Stimulated activated CD8-positive, alpha-beta memory T cell treated with anti-CD3 and anti-CD28 coated beads, Interleukin-12 subunit alpha, Interleukin-12 subunit beta, amount 100 ng/mL, for 1 hour (primary cell): ENCODE data around the gene HOXA1.
A peak's percentile ranks its signal among the peaks of the same experiment; 100 is the strongest.

Experiments used
- DNase-seq: peaks from one replicate; pipeline ENCODE4 v3.0.0-alpha.2; 2020; ENCODE audit warnings: low read depth

HOXA1 gene

GRCh38 chr7:27095897-27096767 is at the start of gene HOXA1:
Gene HOXA1, minus strand, starts transcription at chr7:27096000. Its CDS starts 88 bp downstream, at chr7:27095912.
- peak; percentile 49 for DNase-seq

DNA sequence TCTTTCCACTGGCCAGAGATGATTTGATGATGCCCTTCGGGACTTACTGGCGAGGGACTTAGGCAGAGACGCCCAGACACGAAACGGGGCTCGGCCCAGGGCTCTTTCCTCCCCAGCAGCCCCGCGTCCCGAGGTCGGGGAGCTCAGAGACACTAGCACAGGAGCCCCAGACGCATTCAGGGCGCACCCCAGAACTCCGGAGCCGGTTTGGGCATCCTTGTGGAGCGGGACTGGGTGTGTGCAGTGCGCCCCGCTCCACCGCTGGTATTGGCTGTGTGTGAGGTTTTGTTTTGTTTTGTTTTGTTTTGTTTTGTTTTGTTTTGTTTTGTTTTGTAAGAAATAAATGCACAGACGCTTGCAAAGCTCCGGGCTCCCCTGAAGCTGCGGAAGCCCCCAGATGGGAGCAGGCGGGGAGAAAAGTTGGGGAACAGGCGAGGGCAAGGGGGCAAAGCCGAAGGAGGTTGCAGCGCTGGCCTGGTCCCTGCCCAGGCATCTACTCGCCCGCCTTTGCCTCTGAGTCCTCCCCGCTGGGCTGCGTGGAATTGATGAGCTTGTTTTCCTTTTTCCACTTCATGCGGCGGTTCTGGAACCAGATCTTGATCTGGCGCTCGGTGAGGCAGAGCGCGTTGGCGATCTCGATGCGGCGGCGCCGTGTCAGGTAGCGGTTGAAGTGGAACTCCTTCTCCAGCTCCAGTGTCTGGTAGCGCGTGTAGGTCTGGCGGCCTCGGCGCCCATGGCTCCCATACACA is 49.5 kb upstream of the HOXA1 start:
- no peak for DNase-seq

DNA sequence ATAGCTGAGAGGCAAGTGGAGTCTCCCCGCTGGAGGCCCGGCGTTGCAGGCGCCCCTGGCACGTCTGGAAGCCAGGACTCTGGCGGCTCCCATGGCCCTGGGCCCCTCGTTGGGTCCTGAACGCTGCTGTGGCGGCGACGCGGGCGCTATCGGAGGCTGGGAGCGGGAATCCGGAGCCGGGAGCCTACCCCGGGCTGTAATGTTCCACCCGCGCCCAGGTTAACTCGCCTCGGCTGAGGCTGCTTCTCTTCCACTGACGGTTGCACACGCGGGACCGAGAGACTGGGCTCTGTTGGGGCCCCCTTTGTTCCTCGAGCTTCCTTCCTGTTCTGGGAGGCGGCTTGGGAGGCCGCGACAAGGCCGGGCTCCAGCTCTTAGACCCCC is 49.0 kb upstream of the HOXA1 start:
- DNase-seq, result no peak

DNA sequence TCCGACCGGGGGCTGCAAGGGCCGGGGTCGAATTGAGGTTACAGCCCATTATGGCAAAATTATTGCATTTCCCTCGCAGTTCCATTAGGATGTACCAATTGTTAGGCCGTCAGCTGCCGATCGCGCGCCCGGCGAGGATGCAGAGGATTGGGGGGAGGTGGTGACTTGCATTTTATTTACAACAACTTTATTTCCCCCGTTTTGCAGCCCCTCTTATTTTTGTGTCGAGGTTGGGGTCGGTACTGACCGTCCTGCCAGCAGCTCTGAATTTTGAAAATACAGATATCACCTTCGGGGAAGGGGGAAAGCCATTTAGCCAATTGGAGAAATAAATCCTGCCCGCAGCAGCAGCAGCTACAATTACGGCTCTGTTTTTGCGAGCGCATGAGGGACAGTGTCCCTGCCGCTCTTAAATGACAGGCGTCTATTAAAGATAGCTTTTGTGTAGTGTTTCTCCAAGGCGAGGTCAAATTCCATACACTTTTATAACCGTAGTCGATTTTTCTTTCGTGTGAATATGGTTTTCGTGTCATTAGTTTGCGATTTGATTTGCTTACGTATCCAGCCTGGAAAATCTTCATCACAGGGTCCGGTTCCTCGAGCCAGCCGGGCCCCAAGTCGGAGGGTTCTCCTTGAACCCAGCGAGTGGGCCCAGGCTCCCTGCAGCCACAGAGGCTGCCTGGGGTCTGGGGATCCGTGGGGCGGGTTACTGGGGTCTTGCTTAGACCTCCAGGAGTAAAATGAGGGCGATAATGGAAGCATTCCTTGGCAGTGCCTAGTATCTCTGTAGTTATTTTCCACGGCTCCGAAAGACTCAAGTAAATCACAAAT is 48.4 kb upstream of the HOXA1 start:
- DNase-seq, result no peak

DNA sequence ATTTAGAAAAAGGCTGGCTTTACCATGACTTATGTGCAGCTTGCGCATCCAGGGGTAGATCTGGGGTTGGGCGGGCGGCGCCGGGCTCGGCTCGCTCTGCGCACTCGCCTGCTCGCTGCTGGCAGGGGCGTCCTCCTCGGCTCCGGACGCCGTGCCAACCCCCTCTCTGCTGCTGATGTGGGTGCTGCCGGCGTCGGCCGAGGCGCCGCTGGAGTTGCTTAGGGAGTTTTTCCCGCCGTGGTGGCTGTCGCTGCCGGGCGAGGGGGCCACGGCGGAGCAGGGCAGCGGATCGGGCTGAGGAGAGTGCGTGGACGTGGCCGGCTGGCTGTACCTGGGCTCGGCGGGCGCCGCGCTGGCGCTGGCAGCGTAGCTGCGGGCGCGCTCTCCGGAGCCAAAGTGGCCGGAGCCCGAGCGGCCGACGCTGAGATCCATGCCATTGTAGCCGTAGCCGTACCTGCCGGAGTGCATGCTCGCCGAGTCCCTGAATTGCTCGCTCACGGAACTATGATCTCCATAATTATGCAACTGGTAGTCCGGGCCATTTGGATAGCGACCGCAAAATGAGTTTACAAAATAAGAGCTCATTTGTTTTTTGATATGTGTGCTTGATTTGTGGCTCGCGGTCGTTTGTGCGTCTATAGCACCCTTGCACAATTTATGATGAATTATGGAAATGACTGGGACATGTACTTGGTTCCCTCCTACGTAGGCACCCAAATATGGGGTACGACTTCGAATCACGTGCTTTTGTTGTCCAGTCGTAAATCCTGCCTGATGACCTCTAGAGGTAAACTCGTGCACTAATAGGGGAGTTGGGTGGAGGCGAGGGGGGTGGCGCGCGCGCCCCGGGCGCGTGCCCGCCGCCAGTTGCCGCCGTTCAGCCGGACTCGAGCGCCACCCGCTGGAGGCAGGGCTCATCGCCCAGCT is 47.5 kb upstream of the HOXA1 start, which contains the start of gene HOXA5:
Gene HOXA5 (minus strand): TSS at position 659 of the 927 bp plus-strand sequence. CDS start 74 bp downstream, at position 585.
- DNase-seq, result no peak

- DNase-seq, result no peak
Measured at GRCh38 chr7:27142580-27143022, 46.8 kb upstream of the HOXA1 start.

DNA sequence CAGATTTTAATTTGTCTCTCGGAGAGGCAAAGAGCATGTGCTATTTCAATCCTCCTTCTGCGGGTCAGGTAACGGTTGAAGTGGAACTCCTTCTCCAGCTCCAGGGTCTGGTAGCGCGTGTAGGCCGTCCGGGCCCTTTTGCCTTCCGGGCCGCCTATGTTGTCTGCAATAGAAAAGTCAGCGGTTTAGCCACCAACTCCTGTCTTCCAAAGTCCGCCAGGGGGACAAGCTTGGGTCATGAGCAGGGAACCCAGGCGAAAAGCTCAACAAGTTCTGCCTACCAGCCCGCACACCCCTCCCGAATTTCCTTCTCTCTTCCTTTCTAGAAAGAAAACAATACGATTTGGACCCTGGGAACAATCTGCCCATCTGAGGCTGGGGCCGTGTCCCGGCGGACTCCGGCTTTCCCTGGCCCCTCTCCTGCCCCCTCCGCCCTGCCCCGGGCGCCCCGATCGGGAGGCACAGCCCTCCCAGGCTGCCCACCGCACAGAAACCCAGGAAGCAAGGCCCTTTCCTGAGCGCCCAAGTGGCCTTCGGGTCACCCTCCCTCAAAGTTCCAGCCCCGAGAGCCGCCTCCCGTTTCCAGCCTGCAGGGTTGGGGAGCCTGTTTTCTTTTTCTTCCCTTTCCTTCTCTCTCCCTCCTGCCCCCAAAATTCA is 46.3 kb upstream of the HOXA1 start:
- no peak for DNase-seq

DNA sequence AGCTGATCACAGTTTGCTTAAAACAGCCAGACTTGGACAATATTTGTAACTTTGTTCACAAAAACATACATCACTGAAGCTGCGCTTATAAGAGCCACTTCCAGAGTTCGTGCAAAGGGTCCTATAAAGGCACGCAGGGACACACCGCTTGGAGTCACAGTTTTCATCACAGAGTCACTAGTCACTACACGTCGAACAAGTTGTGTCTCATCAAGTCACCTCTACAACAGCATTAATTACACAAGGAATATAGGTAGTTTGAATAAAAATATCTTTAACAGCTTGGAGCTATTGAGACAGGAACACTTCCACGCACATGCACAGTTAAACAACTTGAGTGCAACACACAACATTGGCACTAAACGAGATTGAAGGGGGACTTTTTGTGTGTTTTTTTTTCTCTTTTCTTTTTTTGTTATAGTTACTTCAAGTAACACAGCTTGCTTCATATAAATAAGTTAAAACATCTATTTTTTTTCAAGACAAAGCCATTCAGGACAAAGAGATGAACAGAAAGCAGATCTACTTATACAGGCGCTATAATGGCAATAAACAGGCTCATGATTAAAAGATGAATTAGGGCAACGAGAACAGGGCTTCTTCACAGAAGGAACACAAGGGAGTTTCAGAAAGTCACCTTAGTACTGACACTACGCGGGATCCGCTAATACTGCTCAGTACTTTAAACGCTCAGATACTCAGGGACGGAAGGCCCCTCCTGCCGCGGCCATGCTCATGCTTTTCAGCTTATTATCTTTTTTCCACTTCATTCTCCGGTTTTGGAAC is 45.5 kb upstream of the HOXA1 start:
- no peak for DNase-seq

GRCh38 chr7:27140126-27140857 is 44.5 kb upstream of the HOXA1 start:
- DNase-seq, result no peak

DNA sequence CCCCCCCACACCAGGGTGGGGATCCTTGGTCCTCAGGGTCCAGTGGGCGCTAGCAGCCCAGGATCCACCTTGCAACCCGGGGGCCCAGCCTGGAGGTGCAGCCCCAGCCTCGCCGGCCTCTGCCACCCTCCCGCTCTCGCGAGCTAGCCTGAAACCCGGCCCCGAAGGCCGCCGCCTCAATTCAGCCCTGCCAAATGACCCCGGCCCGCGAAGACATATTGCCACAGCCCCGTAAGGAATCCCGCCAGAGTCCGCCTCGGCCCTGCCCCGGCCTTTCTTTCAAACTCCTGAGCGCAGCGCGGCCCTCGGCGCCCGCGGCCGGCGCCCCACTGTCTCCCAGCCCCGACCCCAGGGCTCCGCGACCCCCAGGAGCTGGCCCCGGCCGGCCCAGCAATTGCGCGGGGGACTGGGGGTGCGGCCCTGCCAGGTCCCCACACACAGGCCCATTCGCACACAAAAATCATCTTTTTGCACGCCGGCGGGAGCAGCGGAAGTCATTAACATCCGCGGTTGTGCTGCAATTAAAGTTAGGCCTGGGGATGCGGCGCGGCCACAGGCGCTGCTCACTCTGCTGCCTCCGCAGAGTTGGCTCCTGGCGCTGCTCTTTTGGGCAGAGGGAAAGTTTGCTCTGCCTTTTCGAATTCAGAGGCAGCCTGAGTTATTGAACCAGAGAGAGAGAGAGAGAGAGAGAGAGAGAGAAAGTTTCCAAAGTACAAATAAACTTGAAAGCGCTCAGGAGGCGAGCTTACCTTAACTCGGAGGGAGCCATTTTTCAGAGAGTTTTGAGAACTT is 43.7 kb upstream of the HOXA1 start:
- no peak for DNase-seq

DNA sequence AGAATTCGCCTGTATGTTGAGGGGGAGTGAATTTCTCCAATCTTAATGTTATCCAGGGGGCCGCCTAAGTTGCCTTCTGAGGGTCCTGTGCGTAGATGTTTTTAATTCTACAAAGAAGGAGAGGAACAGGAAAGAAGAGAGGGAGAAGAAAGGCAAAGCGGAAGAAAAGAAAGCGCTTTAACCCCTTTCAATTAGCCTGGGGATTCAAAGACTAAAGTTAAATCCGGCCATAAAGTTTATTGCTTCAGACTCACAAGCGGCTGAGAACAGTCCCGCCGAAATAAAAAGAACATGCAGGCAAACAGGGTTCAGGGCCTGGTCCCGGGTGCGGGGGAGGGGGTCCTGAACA is 43.2 kb upstream of the HOXA1 start:
- no peak for DNase-seq

DNA sequence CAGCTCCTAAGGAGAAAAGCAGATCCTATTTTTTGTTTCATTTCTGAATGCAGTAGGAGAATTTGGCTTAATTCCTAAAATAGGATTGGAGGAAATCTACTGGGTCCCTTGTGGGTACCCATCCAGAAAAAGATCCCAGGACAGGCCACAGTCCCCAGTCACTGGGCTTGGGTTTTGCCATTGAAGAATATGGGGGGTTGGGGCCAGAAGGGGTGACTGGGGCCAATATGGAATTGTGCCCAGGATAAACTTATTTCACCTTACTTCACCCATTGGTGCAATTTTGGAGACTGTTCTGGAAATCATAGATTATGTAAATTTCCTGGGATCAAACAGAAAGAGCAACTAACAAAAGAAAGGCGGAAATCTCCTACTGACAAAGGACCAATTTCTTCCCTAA is 42.7 kb upstream of the HOXA1 start:
- DNase-seq, result no peak

DNA sequence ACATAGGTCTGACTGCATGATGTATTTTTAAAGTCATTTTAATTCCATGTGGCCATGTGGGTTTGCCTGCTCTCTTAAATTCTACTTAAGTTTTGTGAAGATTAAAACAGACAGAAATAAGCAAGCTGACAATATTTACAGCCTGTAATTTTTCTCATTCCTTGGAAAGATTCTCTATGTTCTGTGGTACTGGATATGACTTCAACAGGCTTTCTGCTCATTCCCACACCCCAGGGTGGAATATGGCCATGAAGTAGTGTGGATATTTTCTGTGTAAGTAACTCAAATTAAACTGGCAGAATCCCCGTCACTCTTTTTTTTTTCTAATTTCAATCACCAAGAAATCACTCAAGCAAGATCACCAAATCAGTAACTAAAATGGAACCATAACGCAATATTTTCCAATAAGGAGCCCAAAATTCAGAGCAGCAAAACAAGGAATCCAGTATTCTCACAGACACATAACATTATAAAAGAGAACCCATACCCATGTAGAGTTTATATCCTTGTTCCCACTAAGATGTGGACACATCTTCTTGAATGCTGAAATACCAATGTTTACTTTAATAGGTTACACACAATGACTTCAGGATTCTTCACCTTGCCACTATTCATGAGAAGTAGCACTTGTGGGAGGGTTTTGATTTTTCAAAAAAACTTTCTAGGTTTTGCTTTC is 42.0 kb upstream of the HOXA1 start:
- no peak for DNase-seq

GRCh38 chr7:27134392-27134791 is 38.6 kb upstream of the HOXA1 start:
- DNase-seq, result no peak

DNA sequence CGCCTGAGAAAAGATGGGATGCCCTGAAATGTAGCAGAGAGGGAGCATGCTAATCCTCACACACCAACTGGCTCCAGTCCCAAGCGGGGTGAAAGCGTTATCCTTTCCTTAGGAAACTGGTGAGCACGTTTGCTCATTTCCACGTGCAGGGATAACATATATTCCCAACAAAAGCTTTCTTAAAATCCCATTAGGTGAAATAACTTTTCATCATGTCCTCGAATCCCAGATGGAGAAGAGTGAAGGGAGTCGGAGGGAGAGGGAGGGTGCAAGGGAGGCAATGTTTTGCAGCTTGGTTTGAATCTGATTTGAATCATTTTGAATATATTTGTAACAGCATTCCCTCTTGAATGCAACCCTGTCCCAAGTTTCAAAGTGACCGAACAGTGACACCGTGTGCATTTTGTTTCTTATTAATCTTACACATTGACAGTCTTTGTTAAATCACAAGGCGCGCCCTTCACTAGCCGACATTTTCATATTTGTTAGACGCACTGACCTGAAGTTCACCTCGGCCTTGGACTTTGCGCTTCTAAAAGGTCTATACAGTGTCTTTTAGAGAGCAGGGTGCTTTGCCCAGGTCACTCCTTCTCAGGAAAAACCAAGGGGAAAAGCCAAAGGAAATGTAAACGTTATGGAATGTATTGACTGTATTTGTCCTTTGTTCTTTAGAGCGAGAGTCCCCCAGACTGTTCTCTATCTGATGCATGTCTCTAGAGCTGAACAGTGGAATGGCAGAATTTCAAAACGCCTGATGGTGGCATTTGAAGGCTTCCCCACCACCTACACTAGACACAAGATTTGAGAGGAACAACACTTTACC is 37.8 kb upstream of the HOXA1 start:
- no peak for DNase-seq

- DNase-seq, result no peak
Measured at GRCh38 chr7:27132978-27133377, 37.2 kb upstream of the HOXA1 start.

DNA sequence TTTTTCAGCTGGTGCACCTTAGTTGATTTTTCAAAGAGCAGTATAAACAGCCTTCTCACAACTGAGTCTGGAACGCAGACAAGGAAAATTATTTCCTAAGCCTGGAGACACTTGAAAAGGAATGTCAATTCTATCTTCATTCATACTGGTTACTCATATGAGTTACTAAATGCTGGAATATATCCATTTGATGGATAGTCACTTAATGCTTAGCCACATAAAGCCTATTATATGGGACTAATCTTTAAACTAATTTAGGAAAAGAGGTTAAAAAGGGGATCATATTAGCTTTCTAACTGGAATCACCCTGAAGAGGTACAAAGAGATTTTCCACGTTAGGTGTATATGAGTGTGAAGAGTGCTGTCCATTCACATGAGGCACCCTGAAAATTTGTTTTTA is 36.4 kb upstream of the HOXA1 start:
- no peak for DNase-seq
